GM19455 (cell line): ENCODE results near the gene CDYL.
"Not testable (repeated sequence)": the region's sequence is repeated elsewhere in the genome, so short reads cannot be mapped to it uniquely, and the experiment has no call there.

Experiments used
- ATAC-seq: cut with Tn5 transposase; IDR thresholded peaks from one replicate; pipeline ENCODE4 v1.9.1; 2021; ENCODE audit not compliant: unreplicated experiment

CDYL gene

DNA sequence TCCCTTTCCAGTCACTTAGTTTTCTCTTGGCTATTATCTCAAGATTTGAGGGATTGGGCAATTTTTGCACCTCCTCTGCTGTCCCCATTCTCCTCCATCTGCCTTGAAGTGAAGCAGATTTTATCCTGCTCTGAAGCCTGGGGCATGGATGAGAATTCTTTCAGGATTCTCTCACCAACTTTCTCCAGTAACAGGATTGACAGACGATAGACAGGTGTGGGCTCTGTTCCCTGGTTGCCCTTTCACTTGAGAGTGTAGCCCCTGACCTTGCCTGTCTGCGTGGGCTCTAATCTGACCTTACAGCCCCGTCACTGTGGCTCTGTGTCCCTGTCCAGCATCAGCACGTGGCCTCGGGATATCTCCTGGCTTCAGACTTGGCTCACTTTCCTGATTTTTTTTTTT lies 27.1 kb downstream of the CDYL start:
- ATAC-seq, result no peak

DNA sequence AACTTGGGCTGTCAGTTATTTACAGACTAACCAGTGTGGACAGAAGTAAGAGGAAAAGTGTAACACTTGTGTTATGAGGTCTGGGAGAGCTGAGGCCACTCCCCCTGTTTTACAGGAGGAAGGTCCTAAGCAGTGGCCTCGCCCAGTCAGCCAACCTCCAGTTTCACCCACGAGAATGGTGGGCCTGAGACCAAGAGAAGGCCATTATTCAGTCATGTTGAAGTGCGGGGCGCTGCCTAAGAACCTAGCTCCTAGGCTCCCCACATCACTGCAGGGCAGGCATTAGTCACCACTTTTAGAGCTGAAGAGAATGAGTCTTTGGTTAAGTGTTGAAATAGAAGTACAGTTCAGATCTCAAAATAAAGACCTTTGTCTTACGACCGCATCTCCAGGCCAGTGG lies 27.9 kb downstream of the CDYL start:
- ATAC-seq, result no peak

DNA sequence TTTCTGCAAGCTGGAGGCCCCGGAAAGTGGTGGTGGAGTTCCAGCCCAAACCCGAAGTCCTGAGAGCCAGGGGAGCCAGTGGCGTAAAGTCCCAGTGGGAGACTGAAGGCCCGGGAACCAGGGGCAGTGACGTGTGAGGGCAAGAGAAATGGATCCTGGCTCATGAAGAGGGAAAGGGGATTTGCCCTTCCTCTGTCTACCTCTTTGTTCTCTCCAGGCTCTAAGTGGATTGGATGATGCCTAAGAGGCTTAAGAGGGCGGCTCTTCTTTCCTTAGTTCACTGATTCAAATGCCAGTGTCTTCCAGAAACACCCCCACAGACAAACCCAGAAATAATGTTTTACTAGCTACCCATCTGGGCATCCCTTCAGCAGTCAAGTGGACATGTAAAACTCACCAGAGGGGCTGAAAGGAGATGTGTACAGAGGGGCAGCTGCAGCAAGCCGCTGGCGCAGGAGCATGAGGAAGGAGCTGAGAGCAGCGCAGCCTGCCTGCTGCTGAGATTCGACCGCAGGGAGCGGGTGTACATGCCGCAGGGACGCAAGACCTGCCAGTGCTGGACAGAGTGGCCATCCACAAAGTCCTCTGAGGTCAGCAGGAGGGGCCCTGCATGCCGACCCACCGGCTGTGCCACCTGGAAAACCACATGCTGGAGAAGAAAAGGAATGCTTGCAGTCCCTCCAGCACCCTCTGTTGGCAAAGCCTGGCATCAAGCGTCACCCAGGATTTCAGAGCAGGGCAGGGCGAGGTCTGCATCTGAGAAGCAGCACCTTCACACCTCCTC lies 29.5 kb downstream of the CDYL start:
- no peak for ATAC-seq

DNA sequence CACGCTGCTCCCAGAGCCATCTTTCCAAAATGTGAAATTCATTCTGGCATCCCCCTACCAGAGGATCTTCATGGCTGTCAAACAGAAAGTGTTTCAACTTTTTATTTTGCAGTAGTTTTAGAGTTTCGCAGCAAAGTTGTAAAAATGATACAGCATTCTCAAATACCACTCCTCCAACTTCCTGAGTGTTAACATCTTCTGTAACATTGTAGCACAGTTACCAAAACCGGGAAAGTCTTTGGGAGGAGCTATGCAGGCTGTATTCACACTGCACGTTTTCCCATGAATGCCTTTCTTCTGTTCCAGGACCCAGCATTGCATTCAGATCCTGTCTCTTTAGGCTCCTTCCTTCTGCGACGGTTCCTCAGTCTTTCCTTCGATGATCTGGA lies 30.1 kb downstream of the CDYL start:
- no peak for ATAC-seq

DNA sequence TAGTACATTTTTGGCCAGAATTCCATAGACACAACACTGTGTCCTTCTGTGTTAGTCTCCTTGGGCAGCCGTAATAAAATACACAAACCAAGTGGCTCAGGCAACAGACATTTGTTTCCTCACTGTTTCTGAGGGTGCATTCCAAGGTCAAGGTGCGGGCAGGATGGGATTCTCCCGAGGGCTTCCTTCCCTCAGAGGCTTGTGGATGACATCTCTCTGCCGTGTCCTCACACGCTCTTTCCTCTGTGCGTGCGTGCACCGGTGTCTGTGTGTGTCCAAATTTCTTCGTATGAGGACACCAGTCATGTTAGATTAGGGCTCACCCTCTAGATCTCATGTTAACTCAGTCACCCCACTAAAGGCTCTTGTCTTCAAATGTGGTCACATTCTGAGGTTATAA lies 30.6 kb downstream of the CDYL start:
- no peak for ATAC-seq

DNA sequence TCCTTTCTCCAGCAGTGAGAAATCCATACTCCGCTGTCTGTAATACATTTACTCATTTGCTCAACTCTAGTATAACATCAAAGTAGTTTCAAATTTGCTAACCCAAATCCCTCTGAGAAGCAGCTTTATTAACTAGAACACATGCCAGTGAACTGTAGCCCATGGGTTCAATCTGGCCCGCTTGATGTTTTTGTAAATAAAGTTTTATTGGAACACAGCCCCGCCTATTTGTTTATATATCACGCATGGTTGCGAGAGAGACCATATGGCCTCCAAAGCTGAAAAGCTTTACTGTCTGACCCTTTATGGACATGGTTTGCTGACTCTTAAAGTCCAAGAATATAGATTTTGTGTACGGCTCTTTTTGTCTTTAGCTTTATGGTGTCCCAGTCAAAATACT lies 32.2 kb downstream of the CDYL start:
- ATAC-seq, result no peak

DNA sequence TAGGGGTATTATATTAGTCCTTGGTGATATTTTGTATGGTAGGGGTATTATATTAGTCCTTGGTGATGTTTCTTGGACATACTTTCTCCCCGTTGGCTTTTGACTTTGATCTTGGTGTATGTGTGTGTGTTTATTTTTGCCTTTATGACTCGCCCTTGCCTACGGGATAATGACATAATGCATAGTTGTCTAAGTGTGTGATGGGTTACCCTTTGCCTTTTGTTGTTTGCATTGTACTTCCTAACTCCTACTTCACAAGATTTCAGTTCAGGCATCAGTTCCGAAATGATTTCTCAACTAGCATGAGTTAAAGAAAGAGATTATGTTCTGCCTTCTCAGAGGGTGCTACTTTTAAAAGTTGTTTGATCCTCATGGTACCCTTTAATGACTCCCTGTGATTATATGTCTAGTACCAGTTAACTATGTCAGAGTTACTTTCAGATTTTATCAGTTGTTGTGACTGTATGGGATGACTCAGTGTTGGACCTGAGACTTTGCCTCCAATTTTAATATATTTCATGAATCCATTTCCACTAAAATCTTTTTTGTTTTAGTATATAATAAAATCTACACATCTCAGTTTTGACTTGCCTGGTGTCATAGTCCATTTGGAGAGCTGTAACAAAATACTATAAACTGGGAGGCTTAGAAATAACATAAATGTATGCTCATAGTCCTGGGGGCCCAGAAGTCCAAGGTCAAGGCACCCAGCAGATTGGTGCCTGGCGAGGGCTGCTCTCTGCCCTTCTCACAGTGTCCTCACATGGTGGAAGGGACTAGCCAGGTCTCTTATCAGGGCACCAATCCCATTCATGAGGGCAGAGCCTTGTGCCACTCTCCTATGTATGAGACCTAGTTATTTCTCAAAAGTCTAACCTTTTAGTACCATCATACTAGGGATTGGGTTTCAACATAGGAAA lies 34.1 kb downstream of the CDYL start:
- no peak for ATAC-seq

DNA sequence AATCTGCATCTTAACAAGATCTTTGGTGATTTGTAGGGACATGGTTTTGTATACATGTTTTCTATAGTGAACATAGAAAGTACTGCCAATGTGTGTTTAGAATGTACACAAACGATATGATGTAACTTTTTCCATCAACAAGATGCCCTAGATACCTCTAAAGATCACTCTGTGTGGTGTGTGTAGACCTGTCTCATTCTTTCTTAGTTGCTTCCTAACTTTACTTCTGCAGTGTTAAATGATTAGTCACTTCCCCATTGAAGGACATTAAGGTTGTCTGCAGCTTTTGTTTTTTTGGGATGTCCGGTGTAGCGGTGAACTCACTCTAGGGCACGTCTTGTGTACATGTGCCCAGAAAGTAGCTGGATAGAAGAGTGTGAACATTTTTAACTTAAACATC lies 35.9 kb downstream of the CDYL start:
- ATAC-seq, result no peak

DNA sequence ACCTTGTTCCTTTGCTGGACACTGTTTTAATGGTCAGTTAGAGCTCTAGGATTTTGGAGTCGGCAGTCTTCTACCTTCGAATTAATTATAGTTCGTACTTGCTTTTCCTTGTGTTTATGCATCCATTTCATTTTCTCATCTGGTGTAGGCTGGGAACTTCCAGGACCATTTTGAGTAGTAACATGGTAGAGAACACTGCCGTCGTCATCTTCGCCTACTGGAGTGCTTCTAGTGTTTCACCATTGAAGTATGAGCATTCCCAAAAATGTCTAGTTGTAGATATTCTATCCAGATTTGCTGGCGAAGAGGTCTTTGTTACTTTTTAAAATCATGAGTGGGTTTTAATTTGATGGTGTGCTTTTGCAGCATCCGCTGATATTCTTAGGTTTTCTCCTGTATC lies 36.9 kb downstream of the CDYL start:
- ATAC-seq, result no peak

DNA sequence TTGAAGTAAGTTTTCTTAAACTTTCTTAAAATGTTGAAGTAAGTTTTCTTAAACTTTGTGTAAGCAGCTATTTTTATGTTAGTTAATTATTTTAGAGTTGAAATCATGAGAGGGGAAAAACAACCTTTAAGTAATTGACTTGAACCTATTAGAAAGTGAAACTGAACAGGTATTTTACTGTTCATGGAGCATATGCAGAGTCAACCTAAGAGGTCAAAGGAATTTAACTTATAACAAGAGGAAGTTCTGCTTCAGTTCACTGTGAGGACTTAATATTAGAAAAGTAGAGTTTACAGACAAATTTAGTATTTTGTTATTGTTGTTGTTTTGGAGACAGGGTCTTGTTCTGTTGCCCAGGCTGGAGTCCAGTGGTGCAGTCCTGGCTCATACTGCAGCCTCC lies 38.0 kb downstream of the CDYL start:
- ATAC-seq, result no peak

DNA sequence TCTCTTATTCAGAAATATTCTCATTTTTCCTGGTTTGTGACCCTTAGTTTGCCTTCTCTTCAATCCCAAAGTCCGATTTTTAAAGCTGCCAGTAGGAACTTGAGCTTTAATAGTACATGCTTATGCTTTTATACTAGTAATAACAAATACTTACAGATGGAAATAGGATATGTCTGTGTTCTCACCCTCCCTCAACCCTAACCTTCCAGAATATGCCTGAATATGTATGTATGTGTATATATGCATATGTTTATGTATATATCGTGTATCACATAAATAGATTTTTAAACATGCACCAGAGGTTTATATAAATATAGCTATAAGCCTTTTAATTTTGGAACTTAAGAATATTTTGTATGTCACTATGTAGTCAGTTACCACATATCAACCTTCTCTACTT lies 38.8 kb downstream of the CDYL start:
- no peak for ATAC-seq

DNA sequence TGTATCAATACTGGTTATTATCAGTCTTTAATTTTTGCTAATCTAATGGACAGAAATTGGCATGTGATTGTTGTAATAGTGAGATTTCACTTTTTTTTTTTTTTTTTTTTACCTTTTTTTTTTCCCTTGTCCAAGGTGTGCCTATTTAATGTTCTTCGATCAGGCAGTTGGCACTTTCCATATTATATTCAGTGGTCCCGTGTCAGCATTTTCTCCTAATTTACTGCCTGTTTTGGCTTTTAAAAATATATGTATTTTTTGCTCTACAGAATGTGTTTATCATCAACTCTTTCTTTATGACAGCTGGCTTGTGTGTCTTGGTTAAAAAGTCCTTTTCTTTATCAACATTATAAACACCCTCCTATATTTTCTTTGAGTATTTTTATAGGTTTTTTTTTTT lies 39.4 kb downstream of the CDYL start:
- ATAC-seq, result no peak

DNA sequence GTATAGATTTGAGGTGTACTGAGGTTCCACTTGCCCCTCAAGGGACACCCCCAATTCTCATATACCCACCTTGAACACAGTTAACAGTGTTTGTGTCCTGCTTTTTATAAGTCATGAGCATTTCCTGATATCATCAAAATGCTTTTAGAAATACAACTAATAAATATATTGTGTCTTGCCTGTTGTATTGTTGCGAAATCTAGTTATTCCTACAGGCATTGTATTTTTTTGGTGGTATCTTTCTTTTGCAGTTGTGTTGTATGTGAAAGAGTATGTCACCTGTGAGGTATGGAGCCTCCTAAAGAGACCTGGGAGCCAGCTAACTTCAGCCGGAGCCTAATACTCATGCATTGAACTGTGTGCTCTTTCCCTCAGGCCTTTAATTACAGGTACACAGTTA lies 40.7 kb downstream of the CDYL start:
- ATAC-seq, result no peak

DNA sequence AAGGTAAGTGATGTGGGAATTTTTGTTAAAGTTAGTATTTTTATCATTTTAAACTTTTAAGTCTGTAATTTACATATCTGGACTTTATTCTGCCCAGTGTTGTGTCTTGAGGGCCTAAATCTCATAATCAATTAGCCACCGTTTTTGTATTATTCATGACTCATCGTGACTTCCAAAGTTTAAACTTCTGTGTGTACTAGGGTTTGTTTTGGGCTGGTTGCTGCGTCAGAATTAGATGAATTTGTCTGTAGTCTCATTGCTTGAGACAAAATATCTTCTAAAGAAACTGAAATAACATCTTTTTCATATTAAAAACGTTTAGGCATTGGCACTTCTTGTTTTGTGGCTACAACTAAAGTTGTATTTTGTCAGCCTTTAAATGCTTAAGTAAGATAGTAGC lies 41.3 kb downstream of the CDYL start:
- ATAC-seq, result no peak

DNA sequence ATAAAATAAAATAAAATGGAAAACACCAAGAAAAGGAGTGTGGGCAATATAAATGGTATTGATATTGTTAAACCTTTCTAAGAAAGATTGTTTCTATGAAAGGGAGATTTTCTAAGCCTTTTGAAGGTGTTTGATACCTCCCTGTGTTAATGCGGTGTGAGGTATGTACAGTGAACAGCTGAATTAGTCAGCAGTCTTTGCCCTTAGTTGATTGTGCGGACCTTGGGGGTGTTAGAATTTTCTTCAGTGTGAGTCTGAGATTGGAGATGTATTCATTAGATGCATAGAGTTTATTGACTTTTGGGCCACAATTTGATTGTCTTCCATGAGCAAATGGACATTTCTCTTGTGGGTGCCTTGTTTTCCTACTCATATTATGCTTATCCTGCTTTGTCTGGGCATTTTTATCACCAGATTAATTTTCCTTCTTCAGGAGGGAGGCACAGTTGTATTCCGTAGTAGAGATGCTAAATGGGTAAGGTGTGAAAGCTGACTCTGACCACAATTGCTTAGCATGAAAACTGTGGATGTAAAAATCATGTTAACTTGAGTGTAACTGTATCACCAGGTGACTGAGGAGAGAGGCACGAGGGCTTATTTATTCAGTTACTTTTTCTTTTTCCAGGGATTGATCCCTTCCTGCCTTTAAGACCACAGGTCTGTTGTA lies 42.2 kb downstream of the CDYL start:
- ATAC-seq, result no peak

DNA sequence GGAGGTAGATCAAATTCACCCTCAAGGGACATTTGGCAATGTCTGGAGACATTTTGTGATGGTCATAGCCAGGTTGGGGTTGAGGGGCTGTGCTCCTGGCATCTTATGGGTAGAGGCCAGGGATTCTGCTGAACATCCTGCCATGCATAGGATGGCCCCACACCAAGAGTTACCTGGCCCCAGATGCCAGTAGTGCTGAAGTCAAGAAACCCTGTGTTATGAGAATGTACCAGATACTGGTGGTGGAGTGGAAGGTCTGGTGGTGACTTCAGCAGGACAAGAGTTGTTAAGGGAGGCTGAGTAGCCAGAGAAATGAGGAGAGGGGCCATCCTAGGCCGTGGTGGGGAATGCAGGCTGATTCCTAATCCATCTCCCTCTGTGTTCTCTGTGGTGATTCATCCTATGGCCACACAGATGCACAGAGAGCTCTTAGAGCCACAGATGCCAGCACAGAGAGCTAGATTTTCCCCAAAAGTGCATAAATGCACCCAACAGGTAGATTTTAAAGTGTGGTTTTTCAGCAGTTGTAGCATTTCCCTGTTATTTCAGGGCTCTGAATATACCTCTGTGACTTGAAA lies 43.6 kb downstream of the CDYL start:
- ATAC-seq, result no peak

DNA sequence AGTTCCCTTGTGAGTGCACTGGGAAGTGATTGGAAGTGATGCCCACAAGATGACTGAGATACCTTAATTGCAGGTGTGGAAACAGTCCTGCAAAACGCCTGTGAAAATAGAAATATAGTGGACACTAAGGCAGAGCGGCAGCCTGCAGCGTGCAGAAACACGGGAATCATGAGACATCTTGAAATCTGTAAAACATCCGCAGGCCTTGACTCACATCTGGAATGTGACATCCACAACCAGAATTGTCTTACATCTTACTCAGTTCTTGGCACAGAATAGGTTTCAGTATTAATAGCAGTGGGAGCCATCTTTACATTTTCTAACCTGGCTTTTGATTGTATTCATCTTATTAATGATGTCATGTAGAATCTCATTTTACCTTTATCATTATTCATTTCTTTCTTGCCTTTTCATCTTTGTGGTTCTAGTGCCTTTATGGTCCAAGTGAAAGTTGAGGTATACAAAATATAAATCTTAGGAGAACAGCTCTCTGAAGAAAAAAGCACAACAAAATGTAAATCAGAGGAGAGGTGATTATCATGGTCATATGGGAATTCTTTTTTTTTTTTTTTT lies 44.6 kb downstream of the CDYL start:
- no peak for ATAC-seq

DNA sequence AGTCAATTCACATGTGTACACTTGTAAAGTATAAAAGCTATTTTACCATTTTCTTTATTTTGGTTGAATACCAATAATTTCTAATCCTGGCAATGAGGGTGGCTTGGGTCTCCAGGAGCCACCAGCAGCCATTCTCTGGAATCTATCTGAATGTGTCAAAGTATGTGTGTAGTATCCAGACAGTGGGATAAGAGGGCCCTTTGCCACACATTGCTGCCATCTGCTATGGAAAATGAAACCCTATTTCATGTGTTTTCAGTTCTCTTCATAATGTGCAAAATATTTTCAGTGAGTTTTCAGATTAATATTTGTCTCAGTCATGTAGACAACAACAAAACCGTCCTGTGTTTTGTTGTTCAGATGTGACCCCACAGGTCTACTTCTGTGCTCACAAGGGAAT lies 46.3 kb downstream of the CDYL start:
- ATAC-seq, result no peak

DNA sequence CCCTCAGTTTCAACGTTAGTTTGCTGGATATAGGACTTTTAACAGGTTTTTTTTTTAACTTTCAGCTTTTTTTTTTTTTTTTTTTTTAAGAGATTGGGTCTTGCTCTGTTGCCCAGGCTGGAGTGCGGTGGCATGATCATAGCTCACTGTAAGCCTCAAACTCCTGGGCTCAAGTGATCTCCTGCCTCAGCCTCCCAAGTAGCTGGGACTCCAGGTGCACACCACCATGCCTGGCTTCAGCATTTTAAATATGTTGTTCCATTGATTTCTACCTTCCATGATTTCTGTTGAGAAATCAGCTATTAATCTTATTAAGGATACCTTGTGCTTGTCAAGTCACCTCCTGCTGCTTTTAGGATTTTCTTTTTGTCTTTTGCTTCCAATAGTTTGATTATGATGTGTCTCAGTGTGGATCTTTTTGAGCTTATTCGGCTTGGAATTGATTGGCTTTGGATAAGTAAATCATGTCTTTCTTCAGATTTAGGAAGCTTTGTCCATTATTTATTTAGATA lies 52.0 kb downstream of the CDYL start:
- no peak for ATAC-seq

DNA sequence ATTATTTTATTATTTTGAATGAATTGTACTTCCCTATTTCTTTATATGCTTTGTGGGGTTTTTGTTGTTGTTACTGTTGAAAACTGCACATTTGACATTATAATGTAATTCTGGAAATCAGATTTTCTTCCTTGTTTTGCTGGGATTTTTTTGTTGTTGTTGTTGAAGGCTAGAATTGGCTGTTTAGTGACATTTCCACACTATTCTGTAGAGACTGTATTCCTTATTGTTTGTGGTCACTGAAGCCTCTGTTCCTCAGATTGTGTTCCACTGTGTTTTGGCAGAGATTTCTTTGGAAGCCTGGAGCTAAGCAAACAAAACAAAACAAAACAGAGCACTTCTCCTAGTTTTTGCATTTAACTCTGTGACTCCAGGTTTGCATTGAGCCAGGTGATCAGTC lies 52.9 kb downstream of the CDYL start:
- ATAC-seq, result no peak

DNA sequence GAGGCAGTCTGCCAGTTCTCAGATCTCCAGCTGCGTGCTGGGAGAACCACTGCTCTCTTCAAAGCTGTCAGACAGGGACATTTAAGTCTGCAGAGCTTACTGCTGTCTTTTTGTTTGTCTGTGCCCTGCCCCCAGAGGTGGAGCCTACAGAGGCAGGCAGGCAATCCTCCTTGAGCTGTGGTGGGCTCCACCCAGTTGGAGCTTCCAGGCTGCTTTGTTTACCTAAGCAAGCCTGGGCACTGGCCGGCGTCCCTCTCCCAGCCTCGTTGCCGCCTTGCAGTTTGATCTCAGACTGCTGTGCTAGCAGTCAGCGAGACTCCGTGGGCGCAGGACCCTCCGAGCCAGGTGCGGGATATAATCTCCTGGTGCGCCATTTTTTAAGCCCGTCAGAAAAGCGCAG lies 59.3 kb downstream of the CDYL start:
- not testable (repeated sequence) for ATAC-seq
